ENCODE data around the gene EOLA1.
"Not testable (repeated sequence)": the region's sequence is repeated elsewhere in the genome, so short reads cannot be mapped to it uniquely, and the experiment has no call there.

The EOLA1 gene

DNA sequence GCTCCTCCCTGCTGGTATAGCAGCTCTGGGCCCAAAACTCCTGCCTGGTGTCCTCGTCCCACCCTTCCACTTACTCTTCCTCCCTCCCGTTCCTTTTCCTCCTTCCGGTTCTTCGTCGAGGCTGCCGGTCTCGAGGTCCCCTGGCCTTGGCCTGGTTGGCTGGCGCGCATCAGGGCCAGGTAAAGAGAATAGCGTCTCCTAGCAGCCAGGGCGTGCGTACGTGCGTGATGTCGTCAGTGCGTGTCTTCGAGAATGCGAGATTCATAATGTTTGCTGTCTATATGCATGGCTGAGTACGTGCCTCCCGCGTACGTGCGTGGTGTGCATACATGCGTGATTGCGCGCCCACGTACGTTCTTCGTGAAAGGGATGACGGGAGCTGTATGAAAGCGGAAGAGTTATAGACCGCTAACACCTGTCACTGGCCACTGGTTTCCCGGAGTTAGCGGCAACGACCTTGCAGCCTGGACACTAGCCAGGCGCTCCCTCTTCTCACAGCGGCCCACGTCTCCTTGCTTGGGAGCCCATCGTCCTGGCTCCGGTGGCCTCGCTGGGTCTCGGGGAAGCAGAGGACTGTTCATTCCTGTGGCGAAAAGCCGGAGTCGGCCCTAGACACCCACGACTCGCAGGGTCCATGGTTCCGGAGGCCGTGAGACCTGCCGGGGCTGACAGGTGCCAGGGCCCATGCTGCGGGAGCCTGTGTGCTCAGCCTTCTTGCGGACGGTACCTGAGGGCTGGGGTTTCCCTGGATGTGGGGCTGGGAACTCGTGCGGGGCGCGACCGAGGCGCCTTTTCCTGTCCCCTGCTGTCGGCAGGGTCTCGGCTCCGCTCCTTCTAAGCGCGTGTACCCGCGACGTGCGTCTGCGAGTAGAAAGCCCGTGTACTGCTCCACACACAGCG is at the start of gene EOLA1:
Gene EOLA1 (plus strand): TSS at position 392 of the 900 bp plus-strand sequence. CDS start 4,619 bp downstream, outside the sequence.
- DNase-seq: peak; percentile 78

DNA sequence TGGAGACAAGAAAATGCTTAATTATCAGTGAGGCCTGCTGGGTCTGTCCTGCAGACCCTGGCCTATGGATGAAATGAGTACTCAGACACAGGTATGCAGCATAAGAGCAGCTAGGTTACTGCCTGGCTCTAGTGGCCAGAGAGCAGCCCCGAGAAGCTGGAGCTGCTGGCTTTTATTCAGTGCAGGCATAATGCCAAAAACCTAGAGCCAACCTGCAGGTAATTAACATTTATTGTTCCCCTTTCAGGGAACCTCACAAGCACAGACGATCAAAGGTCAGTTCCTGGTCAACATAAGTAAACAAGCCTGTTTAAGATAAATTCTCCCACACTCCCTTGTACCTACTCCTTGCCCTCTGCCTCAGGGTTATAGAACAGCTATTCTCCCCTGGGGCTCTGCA is 49.0 kb upstream of the EOLA1 start:
- no peak for DNase-seq

DNA sequence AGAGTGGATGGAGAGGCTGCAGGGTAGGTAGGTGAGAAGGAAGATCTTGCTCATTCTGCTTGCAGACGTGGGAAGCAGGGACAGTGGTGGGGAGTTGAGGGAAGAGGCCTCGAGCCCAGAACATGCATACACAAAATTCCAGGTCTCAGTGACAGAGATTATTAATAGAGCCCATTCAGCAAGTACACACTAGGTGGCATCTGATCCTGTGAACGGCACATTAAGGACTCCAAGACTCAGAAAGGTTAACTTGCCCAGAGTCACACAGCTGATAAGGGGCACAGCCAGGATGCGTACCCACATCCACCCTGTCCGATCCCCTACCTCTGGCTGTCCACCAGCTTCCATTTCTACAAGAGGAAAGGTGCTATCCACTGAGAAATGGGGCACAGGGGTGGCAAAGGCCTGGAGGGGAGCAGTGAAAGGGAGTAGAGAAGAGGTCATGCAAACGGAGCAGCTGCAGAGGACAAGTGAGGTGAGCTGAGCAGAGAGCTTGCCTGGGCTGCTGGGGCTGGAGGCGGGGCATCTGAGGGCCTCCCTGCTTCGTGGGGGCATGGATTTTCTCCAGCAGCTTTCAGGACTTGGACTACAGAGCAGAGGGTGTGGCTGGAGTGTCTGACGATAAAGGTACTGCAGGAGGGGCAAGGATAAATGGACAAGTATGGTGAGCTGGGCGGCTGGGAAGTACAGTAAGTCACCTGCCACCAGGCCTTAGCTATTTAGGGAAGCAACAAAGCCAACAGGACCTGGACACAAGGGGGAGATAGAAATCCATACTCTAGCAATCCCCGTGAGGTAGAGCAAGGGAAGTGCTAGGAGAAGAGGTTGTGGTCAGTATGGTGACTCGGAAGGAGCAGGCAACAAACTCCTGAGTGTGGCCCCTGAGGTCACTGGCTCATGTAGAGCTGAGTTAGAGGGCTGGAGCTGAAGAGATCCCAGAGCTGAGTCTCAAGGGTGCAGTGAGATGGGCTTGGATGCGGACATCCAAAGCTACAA is 46.9 kb upstream of the EOLA1 start:
- DNase-seq: no peak

DNA sequence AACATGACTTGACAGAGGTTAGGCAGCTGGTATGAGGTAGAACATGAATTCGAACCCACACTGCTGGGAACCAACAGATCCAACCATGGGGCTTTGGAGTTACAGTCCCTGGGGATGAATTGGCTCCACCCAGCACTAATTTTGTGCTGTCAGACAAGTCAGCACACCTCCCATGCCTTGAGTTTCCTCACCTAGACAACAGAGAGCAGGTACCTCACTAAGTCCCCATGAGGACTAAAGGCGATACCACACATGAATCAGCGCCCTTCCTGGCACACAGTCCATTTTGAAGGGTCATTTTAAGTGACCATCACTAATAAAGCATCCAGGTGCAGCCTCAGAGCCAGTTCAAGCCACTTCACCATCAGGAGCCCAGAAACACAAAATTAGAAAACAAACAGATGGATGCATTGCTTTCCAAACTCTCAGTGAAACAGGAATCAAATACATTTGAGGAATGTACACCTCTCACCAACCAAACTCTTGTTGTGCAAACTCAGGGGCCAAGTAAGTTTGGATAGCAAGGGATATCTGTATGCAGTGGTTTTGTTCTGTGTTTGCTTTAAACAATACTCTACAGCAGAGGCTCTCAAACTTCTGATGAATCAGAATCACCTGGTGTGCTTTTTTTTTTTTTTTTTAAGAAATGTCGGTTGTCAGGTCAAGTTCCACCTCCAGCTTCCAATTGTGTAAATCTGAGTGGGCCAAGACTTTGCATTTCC is 45.8 kb upstream of the EOLA1 start:
- DNase-seq: no peak

DNA sequence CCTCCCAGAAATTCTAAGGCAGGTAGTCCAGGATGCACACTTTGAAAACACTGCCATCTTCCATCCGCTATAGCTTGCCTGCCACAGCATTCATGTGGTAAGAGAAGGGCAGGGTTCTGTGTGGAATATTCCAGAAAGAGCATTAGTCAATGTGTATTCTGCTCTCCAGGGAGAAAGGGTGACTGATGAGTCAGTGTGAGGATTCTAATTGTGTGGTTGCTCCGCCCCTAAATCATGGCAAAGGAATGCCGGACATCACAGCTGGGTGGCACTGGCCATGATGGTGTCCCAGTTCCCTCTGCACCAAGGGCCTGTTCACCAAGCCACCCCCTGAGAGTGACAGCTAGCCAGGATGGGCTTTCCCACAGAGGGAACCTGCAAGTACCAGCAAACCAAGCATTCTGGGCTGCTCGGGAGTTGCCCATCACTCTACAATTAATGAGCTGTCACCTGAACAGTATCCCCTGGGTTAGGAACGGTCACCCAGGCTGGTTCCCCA is 45.2 kb upstream of the EOLA1 start:
- no peak for DNase-seq

DNA sequence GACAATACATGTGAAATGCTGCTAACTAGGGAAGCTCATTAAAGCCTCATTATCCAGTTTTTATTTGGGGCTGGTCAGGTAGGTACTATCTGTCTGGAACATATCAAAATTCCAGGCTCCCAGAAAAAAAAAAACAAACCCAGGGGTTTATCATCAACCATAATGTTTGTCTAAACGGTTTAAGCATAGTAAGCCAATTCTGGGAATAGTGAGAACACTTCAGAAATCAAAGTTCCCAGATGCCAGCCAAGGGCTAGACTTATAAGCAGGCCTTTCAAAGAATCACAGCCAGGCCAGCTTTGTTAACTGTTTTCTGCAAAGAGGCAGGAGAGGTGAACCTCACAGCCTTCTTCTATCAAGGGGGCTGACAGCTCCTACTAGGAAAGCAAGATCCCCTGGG is 43.8 kb upstream of the EOLA1 start:
- DNase-seq: no peak

DNA sequence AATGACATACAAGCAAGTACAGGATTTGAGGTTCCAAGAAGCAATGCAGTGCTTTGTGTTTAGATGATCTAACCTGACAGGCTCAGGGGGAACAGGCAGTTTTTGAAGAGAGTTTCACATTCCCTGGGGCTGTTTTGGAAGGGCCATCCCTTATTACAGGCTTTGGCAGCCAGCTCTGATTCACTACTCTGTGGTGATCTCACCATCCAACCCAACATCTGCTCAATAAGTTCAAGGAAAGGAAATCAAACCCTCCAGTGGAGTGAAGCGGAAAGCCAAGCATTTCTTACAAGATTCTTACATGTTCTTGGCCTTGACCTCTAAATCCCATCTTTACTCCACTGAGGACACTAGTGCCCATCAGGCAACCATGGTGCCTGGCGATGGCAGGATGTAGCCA is 43.2 kb upstream of the EOLA1 start:
- DNase-seq: no peak

DNA sequence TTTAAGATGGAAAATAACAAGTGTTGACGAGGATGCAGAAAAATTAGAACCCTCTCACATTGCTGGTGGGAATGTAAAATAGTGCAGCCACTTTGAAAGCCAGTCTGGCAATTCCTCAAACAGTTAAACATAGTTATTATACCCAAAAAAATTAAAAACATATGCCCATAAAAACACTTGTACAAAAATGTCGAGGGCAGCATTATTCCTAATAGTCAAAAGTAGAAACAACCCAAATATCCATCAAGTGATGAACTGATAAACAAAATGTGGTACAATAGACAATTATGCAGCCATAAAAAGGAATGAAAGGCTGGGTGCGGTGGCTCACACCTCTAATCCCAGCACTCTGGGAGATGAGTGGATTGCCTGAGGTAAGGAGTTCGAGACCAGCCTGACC is 42.0 kb upstream of the EOLA1 start:
- DNase-seq: no peak

DNA sequence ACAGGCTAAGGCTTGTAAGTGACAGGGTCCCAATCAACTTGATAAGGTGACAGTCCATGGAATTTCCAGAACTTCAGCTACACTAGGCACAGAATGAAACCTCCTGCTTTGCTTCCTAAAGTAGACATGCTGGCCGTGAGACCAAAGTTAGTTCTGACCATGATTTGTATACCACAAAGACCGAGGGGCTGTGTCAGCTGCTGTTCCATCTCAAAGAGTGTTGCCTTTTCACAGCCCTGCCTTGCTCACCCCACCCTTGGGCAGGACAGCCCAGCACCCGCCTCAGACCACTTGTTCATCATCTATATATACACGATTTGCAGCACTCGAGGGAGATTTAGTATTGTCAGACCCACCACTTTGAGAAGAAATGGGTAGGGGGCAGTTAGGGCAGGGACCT is 41.0 kb upstream of the EOLA1 start:
- no peak for DNase-seq

DNA sequence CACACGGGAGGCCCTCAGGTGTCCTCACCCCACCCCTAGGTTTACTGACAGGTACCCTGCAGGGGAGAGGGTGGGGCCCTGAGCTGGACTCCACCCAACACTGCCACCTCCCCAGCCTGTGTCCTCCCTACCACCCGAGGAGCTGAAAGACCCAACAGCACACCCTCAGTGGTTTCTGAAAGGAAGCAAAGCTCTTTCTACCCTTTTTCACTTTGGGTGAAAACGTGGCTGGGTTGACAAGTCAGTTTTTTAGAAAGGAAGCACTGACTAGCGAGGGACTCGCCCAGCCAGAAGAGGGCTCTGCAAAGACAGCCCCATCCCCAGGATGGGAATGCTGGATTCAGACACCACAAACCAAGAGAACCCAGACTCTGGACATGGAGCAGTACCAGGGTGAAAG is 37.9 kb upstream of the EOLA1 start:
- not testable (repeated sequence) for DNase-seq

DNA sequence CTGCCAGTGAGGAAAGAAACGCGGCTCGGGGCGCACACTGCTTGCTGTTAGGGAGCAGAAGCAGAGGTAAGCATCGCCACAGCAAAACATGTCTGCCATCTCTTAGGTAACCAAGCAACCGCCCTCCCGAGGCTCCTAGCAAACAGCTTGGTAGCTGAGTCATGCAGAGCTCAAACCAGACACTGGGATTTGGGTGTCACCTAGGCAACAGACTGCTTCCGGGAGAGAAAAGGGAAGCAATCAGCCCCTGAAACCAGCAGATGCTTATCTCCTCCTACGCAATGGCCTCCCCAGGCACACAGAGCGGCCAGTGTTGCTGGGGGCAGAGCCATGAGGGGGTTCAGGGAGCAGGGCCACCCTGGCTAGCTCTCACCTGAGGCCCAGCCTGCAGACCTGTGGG is 37.4 kb upstream of the EOLA1 start:
- peak; percentile 17 for DNase-seq

DNA sequence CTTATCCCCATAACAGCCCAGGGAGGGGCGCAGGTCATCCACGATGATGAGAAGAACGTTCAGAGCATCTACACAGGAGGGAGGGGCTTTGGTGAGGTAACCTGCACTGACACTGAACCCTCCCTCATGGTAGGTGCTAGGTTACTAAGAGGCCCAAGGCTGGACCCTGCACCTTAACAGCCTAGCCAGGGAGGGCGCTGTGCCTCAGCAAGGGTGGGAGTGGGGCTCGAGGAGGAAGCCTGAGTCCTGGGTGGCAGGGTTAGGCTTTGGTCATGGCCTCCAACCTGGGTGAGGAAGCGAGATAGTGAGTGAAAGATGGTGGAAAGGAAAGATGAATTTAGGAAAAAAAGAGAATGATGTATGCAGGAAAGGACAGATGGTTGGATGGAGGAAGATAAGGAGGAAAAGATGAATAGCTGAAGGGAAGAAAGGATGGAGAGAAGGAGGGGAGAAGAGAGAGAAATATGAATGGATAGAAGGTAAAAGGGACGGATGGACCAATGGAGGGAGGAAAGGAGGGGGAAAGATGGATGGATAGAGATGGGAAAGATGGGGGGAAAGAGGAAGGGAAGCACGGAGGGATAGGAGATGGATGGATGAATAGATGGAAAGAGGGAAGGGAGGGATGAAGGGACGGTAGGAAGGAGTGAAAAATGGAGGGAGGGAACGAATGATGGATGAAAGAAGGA is 36.4 kb upstream of the EOLA1 start:
- peak; percentile 23 for DNase-seq

DNA sequence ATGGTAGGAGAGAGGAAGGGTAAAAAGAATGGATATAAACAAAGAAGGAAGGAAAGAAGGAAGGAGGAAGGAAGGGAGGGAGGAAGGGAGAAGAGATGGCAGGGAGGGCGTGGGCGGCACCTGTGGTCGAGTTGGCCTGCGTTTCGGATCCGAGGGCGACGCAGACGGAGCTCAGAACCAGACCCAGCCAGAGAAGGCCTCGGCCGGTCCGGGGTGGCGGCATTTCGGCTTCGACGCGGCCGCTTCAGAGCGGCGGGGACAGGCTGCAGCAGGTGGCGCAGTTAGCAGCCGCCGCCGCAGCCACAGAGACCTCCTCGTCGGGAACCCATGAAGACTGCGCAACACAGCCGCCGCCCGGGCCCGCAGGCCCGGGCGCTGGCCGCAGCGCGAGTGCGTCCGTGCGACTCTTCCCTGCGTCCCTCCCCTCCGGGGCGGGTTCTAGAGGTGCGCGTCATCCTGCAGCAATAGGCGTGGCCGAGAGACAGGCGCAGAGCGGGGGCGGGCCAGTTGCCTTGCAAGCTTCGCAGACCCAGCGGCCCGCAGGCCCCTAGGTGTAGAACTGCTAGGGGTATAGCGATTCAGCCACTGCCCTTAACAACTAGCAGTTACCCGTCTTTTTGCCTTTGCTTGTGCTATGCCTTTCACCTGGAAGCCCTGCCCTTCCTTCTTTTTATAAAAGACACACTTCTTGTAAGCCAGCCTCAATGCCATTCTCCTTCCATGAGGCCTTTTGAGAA is 35.7 kb upstream of the EOLA1 start, which contains the start of gene IDS:
Gene IDS (minus strand): TSS at position 392 of the 737 bp plus-strand sequence. CDS start 169 bp downstream, at position 223.
- peak; percentile 66 for DNase-seq

DNA sequence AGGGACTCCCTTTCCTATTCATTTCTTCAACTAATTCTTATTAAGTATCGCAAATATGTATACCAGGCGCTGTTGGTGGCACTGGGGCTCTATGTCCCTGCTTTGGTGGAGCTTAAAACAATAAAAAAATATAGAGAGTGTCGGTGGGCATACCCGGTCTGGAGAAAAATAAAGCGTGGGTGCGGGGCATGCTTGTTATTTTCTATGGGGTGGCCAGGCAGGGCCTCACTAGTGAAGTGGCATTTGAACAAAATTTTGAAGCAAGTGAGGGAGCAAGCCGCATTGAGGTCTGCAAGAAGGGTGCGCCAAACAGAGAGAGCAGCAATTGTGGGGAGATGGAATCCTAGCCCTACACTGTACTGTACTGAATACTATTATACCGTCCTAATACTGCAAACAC is 35.1 kb upstream of the EOLA1 start:
- no peak for DNase-seq

DNA sequence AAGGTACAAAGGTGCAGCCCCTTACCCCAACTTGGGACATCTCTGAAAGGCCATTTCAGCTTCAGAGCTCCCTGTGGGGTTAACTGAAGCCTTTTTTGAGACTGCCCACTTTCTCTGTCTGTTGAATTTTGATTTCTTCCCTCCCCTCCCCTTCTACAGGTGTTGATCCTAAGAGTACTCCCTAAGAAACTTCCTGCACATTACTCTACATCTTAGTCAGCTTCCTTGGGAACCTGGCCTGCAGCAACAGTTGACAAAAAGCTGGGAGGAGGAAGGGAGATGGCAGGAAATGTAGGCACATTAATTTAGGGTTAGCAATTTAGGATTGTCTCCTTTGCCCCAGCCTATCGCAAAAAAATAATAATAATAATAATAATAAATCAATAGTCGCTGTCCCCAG is 34.5 kb upstream of the EOLA1 start:
- DNase-seq: no peak

DNA sequence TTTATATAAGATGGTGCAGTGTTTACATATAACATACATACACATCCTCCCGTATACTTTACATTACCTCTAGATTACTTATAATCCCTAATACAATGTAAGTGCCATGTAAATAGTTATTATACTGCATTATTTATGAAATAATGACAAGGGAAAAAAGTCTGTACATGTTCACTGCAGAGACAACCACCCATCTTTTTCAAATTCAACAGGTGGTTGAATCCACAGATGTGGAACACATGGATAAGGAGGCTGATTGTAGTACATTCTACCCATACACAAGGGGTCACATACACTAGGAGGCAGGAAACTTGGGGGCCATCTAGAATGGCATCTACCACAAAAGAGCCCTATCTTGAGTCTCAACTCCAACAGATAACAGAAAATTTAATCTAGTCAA is 32.3 kb upstream of the EOLA1 start:
- no peak for DNase-seq

DNA sequence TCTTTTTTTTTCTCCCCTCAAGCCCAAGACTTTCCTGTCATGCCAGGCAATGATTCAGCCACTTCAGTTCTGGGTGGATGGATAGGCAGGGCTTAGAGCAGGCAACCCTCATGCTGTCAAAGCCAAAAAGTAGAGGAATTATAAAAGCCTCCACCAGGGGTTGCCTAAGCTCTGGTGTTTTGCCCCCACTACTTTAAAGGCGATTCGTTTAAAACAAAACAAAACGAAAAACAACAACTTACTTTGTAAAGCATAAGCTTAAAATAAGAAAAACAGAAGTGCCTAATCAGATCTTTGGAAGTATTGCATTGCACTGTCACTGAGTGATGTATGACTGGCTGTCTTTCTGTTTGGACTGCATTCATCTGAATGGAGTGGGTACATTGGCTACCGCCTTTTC is 30.4 kb upstream of the EOLA1 start:
- no peak for DNase-seq

DNA sequence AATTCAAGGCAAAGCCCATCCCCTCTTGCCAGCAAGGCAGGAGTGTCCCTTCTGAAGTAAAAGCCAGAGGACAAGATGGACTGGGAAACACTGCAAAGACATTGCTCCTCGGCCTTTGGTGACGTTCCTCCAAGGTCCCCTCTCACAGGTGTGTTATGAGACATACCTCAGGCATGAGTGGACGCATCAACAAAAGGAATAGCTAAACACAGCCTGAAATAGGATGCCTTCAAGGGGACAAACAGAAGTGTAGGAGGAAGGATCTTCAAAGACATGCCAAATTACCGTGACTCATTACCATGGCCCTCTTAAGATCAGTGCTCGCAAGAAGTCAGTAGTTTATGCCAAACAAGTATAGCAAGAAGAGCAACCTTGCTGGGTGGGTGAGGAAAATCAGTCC is 29.7 kb upstream of the EOLA1 start:
- no peak for DNase-seq

DNA sequence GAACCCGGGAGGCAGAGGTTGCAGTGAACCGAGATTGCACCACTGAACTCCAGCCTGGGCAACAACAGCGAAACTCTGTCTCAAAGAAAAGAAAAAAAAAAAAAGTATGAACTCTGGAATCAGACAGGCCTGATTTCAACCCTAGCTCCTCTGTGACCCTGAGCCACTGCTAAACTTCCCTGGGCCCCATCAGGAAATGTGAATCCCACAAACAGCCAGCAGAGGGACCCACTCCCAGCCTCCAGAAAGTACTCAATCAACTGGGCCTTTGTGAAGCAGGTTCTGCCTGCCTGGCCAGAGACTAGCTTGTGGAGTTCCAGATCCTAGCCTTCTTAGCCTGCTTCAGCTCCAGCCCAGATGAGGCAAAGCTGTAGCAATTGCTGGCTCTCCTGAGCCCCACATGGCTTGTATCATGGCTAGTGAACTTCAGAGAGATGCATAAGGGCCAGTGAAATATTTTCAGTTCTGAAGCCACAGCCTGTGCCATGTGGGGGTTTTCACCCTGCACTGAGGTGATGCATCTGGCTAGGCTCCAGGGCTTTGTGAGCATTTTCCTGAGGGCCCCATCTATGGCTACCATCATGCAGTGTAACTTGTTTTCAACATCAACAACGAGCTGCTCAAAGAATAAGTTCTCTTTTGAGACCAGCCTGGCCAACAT is 28.5 kb upstream of the EOLA1 start:
- no peak for DNase-seq

DNA sequence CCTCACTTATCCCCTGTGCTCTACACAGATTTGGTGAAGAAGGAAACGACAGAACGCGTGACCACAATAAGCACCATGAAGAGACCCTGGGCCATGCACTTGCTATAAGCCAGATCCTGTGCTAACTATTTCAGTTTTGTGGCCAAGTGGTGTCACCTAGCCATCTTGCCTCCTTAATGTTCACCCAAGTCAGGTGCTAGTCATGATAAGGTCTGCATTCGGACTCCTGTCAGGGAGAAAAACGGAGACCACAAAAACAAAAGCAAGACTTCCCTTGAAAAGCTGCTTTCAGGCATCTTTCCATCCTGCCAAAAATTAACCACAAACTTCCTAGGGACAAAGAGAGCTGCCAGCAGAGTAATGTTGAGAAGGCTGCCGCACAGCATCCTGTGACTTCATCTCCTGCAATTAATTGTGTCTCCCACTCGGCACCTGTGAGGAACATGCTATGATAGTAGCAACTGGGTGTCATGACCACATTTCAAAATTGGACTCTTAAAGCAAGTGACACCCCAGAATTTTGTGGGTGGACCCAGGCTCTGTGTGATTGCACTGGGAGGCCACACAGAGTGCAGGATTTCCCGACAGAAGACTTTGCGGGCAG is 26.9 kb upstream of the EOLA1 start:
- DNase-seq: no peak

Measured in NCI-H2171 (cell line).